ENCODE measurements around the gene PDE7B. TPM values are rescaled to one million over a fixed set of nuclear protein-coding genes. Genes with fewer than 3 reads are reported as not detected.

Gene PDE7B
- total RNA-seq, 3 donors from 2014 or later (not counting 1 experiment from before 2014, with no cell fraction given): 0.14 to 0.18 TPM; not detected in 1

- H3K4me3 ChIP-seq (ENCODE audit: low read length): no peak overlapping the region
- Mint-ChIP-seq H3K27me3 (ENCODE audit: low read depth in 2 of 2) (no peaks in the 10 kb centered on the region), H3K4me3 (no peak overlapping the region), H3K9me3 (no peaks in the 10 kb centered on the region), H3K4me1 (peaks cover 12 to 13% of the 10 kb centered on the region in 2 donors), H3K36me3 (no peaks in the 10 kb centered on the region), H3K27ac (peak overlapping the region in 1 of 2 donors; percentile 60)
- H3K36me3 ChIP-seq (ENCODE audit: control insufficient read depth, insufficient read depth, low read length): no peaks in the 10 kb centered on the region
- H3K9me3 ChIP-seq (ENCODE audit: control insufficient read depth, insufficient read depth, low read length): no peaks in the 10 kb centered on the region
- no peak overlapping the region for H3K27ac ChIP-seq (ENCODE audit: low read length)
- 80% methylated on average over 2 of the region's 3 CpGs for WGBS (ENCODE audit: insufficient coverage)
- ATAC-seq: no peak
- peaks cover 7% of the 10 kb centered on the region for H3K4me1 ChIP-seq (ENCODE audit: control insufficient read depth, insufficient read depth, low read length)
- TF ChIP-seq CTCF (IDR thresholded peaks at IDR 0.05): no peak
- intact Hi-C loops (cut with micrococcal nuclease): no loop called here
- H3K27me3 ChIP-seq (ENCODE audit: control insufficient read depth, insufficient read depth, low read length): no peaks in the 10 kb centered on the region
- no peak for DNase-seq
Observed at GRCh38 chr6:135850882-135851281, 619 bp upstream of the PDE7B start.

GRCh38 chr6:135852746-135853145 lies 1.2 kb downstream of the PDE7B start:
- H3K27ac Mint-ChIP-seq: no peak overlapping the region
- Histone ChIP-seq H3K4me1 (ENCODE audit: control insufficient read depth, insufficient read depth, low read length) (peaks cover 7% of the 10 kb centered on the region), H3K9me3 (ENCODE audit: control insufficient read depth, insufficient read depth, low read length) (no peaks in the 10 kb centered on the region), H3K36me3 (ENCODE audit: control insufficient read depth, insufficient read depth, low read length) (no peaks in the 10 kb centered on the region), H3K27ac (ENCODE audit: low read length) (no peak overlapping the region), H3K27me3 (ENCODE audit: control insufficient read depth, insufficient read depth, low read length) (no peaks in the 10 kb centered on the region), H3K4me3 (ENCODE audit: low read length) (no peak overlapping the region)
- H3K36me3 Mint-ChIP-seq: no peaks in the 10 kb centered on the region
- H3K4me1 Mint-ChIP-seq: peaks cover 12 to 13% of the 10 kb centered on the region in 2 donors
- no peak for TF ChIP-seq CTCF (IDR thresholded peaks at IDR 0.05)
- no peak overlapping the region for H3K4me3 Mint-ChIP-seq
- no CpG with 5 or more reads among the region's 1 CpG for WGBS (ENCODE audit: insufficient coverage)
- intact Hi-C loops (cut with micrococcal nuclease): no loop called here
- no peaks in the 10 kb centered on the region for H3K27me3 Mint-ChIP-seq (ENCODE audit: low read depth in 2 of 2)
- H3K9me3 Mint-ChIP-seq: no peaks in the 10 kb centered on the region
- no peak for ATAC-seq
- DNase-seq: no peak

- H3K9me3 ChIP-seq (ENCODE audit: control insufficient read depth, insufficient read depth, low read length): no peaks in the 10 kb centered on the region
- Mint-ChIP-seq H3K4me3 (no peak overlapping the region), H3K36me3 (no peaks in the 10 kb centered on the region), H3K27ac (no peak overlapping the region), H3K27me3 (ENCODE audit: low read depth in 2 of 2) (no peaks in the 10 kb centered on the region), H3K4me1 (peaks cover 12 to 13% of the 10 kb centered on the region in 2 donors), H3K9me3 (no peaks in the 10 kb centered on the region)
- no peaks in the 10 kb centered on the region for H3K27me3 ChIP-seq (ENCODE audit: control insufficient read depth, insufficient read depth, low read length)
- WGBS (ENCODE audit: insufficient coverage): 81% methylated on average over 5 of the region's 5 CpGs
- peaks cover 7% of the 10 kb centered on the region for H3K4me1 ChIP-seq (ENCODE audit: control insufficient read depth, insufficient read depth, low read length)
- DNase-seq: peak in 1 of 2 donors; percentile 19
- no peak for ATAC-seq
- H3K4me3 ChIP-seq (ENCODE audit: low read length): no peak overlapping the region
- intact Hi-C loops (cut with micrococcal nuclease): no loop called here
- H3K27ac ChIP-seq (ENCODE audit: low read length): no peak overlapping the region
- H3K36me3 ChIP-seq (ENCODE audit: control insufficient read depth, insufficient read depth, low read length): no peaks in the 10 kb centered on the region
- no peak for TF ChIP-seq CTCF (IDR thresholded peaks at IDR 0.05)
Observed at GRCh38 chr6:135853227-135853626, 1.7 kb downstream of the PDE7B start.

- H3K4me1 ChIP-seq (ENCODE audit: control insufficient read depth, insufficient read depth, low read length): peaks cover 7% of the 10 kb centered on the region
- Mint-ChIP-seq H3K4me1 (peaks cover 12 to 13% of the 10 kb centered on the region in 2 donors), H3K36me3 (no peaks in the 10 kb centered on the region), H3K4me3 (no peak overlapping the region), H3K9me3 (no peaks in the 10 kb centered on the region), H3K27ac (no peak overlapping the region), H3K27me3 (ENCODE audit: low read depth in 2 of 2) (no peaks in the 10 kb centered on the region)
- 92% methylated on average over 1 of the region's 1 CpG for WGBS (ENCODE audit: insufficient coverage)
- intact Hi-C loops (cut with micrococcal nuclease): no loop called here
- ATAC-seq (no peak), DNase-seq (no peak)
- H3K27me3 ChIP-seq (ENCODE audit: control insufficient read depth, insufficient read depth, low read length): no peaks in the 10 kb centered on the region
- H3K36me3 ChIP-seq (ENCODE audit: control insufficient read depth, insufficient read depth, low read length): no peaks in the 10 kb centered on the region
- H3K4me3 ChIP-seq (ENCODE audit: low read length): no peak overlapping the region
- TF ChIP-seq CTCF (IDR thresholded peaks at IDR 0.05): no peak
- H3K27ac ChIP-seq (ENCODE audit: low read length): no peak overlapping the region
- no peaks in the 10 kb centered on the region for H3K9me3 ChIP-seq (ENCODE audit: control insufficient read depth, insufficient read depth, low read length)
Observed at GRCh38 chr6:135853986-135854385, 2.5 kb downstream of the PDE7B start.

Measured in natural killer cell (primary cell).